Hepatocyte (in vitro differentiated cells): ENCODE results near the gene NDUFC2. TPM values are rescaled to one million over a fixed set of nuclear protein-coding genes. Genes with fewer than 3 reads are reported as not detected.
"Not testable (repeated sequence)": the region's sequence is repeated elsewhere in the genome, so short reads cannot be mapped to it uniquely, and the experiment has no call there.

ENCODE experiments used
- DNase-seq: peaks from one replicate; pipeline ENCODE4 v3.0.0-alpha.2; 2016; ENCODE audit warnings: low spot score
- H2AFZ ChIP-seq: fragments of 200-600 bp; sonication (generic); 2 replicates; pipeline ENCODE4 v1.6.0; 2016; ENCODE audit warnings: antibody characterized with exemption, mild to moderate bottlenecking
- H3K27ac ChIP-seq: fragments of 200-600 bp; sonication (generic); 2 replicates; pipeline ENCODE4 v1.5.1; 2016; ENCODE audit warnings: mild to moderate bottlenecking
- H3K27me3 ChIP-seq: fragments of 200-600 bp; sonication (generic); 2 replicates; pipeline ENCODE4 v1.6.1; 2016
- H3K36me3 ChIP-seq: fragments of 200-600 bp; sonication (generic); replicated peaks from 2 replicates; pipeline ENCODE4 v1.5.1; 2016; ENCODE audit warnings: low read depth; ENCODE audit not compliant: insufficient read depth
- H3K4me1 ChIP-seq: fragments of 200-600 bp; sonication (generic); 2 replicates; pipeline ENCODE4 v1.5.1; 2016; ENCODE audit warnings: mild to moderate bottlenecking, moderate library complexity; ENCODE audit not compliant: insufficient read depth
- H3K4me2 ChIP-seq: fragments of 200-600 bp; sonication (generic); 2 replicates; pipeline ENCODE4 v1.6.0; 2016
- H3K4me3 ChIP-seq: fragments of 200-600 bp; sonication (generic); 2 replicates; pipeline ENCODE4 v1.5.1; 2016; ENCODE audit warnings: mild to moderate bottlenecking
- H3K79me2 ChIP-seq: fragments of 200-600 bp; sonication (generic); 2 replicates; pipeline ENCODE4 v1.6.0; 2017; ENCODE audit warnings: mild to moderate bottlenecking
- H3K9me2 ChIP-seq: fragments of 200-600 bp; sonication (generic); replicated peaks from 2 replicates; pipeline ENCODE4 v1.6.0; 2017; ENCODE audit warnings: mild to moderate bottlenecking; ENCODE audit not compliant: insufficient read depth
- H3K9me3 ChIP-seq: fragments of 200-600 bp; sonication (generic); 2 replicates; pipeline ENCODE4 v1.5.1; 2016; ENCODE audit warnings: low read depth, mild to moderate bottlenecking
- H4K20me1 ChIP-seq: fragments of 200-600 bp; sonication (generic); 2 replicates; pipeline ENCODE4 v1.6.0; 2016; ENCODE audit warnings: mild to moderate bottlenecking; ENCODE audit not compliant: insufficient read depth, poor library complexity, severe bottlenecking
- CTCF ChIP-seq: fragments of 200-600 bp; sonication (generic); IDR thresholded peaks from 2 replicates; pipeline ENCODE4 v1.5.1; 2016; ENCODE audit warnings: antibody characterized with exemption, mild to moderate bottlenecking; ENCODE audit not compliant: poor library complexity
- EZH2 ChIP-seq: fragments of 200-600 bp; sonication (generic); IDR thresholded peaks from 2 replicates; pipeline ENCODE4 v1.6.1; 2016; ENCODE audit warnings: antibody characterized with exemption, mild to moderate bottlenecking, borderline replicate concordance
- EZH2phosphoT487 ChIP-seq: fragments of 200-600 bp; sonication (generic); IDR thresholded peaks from one replicate; pipeline ENCODE4 v1.6.1; 2018; ENCODE audit warnings: antibody characterized with exemption, mild to moderate bottlenecking, low read depth, moderate library complexity; ENCODE audit not compliant: unreplicated experiment, severe bottlenecking
- WGBS: methylation state at CpG from one replicate; pipeline ENCODE4 v1.1.6; 2016; ENCODE audit warnings: low lambda C conversion rate; ENCODE audit errors: missing lambda C conversion rate; 5-methylcytosine and 5-hydroxymethylcytosine counted together
- polyA plus RNA-seq: library from polyadenylated mRNA; unstranded; fragments of >200 nt; fragmentation: Nextera tagmentation; extraction: Ambion mirVana; gene quantifications from 2 replicates; pipeline ENCODE4 v1.2.1, GENCODE V29; 2016
- total RNA-seq: library from RNA; depleted of rRNA; stranded (reverse); fragments of >200 nt; gene quantifications from 2 replicates; pipeline ENCODE4 v1.2.3, GENCODE V29; 2014

The NDUFC2 gene
- total and polyA plus RNA-seq, 2 experiments from 2014 or later, result 115 to 481 TPM

DNA sequence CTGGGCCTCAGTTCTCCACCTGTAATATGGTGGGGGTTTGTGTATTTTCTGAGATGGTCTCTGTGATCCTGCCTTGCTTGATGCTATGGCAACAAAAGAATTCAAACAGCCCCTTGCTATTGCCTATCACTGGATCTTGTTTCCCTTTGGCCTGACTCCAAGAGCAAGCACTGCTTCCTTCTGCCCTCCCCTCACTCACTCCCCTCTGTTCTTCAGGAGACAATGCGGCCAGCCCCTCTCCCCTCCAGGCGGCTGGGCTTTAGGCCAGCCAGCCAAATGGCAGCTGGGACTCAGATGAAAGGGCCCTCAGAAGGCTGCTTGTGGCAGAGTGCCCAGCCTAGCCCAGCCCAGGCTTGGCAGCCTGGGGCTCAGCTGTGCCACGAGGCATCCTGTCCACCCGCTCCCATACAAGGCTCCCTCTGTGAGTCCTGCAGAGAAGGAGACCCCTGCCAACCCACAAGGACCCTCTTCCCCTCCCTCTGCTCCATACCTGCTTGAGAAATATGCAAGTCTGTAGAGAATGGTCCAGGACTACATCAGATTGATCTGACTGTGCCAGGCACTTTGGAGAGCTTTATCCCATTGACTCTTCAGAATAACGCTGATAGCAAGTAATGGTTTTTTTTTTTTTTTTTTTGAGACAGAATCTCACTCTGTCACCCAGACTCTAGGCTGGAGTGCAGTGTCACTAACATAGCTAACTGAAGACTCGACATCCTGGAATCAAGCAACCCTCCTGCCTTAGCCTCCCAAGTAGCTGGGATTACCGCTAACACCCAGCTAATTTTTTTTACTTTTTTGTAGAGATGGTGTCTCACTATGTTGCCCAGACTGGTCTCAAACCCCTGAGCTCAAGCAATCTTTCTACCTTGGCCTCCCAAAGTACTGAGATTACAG, 49.0 kb downstream of the NDUFC2 start:
- H3K9me2 ChIP-seq, result no peaks in the 10 kb centered on the region
- peak; percentile 78 for DNase-seq
- no peaks in the 10 kb centered on the region for H3K27me3 ChIP-seq
- no peaks in the 10 kb centered on the region for H3K9me3 ChIP-seq
- no peaks in the 10 kb centered on the region for H3K36me3 ChIP-seq
- H3K4me3 ChIP-seq, result no peak overlapping the region
- H2AFZ ChIP-seq, result no peak overlapping the region
- no peaks in the 10 kb centered on the region for H3K79me2 ChIP-seq
- TF ChIP-seq CTCF (no peak), EZH2 (no peak), EZH2phosphoT487 (no peak)
- H3K27ac ChIP-seq, result peak overlapping the region; percentile 85
- H4K20me1 ChIP-seq, result no peaks in the 10 kb centered on the region
- H3K4me2 ChIP-seq, result peak overlapping the region; percentile 15
- 47% methylated on average over 7 of the region's 7 CpGs for WGBS
- peaks cover 8% of the 10 kb centered on the region for H3K4me1 ChIP-seq

GRCh38 chr11:78028423-78028822, 51.2 kb downstream of the NDUFC2 start:
- 88% methylated on average over 9 of the region's 9 CpGs for WGBS

GRCh38 chr11:78027759-78028158, 51.9 kb downstream of the NDUFC2 start:
- H3K79me2 ChIP-seq, result no peaks in the 10 kb centered on the region
- DNase-seq, result no peak
- no peaks in the 10 kb centered on the region for H3K27me3 ChIP-seq
- H3K9me3 ChIP-seq, result no peaks in the 10 kb centered on the region
- no peak overlapping the region for H2AFZ ChIP-seq
- H3K4me3 ChIP-seq, result no peak overlapping the region
- H3K36me3 ChIP-seq, result no peaks in the 10 kb centered on the region
- H3K4me1 ChIP-seq, result peaks cover 8% of the 10 kb centered on the region
- no peaks in the 10 kb centered on the region for H3K9me2 ChIP-seq
- H3K4me2 ChIP-seq, result no peak overlapping the region
- no peaks in the 10 kb centered on the region for H4K20me1 ChIP-seq
- TF ChIP-seq CTCF (no peak), EZH2 (no peak), EZH2phosphoT487 (no peak)
- H3K27ac ChIP-seq, result no peak overlapping the region
- WGBS, result 89% methylated on average over 2 of the region's 2 CpGs

More at GRCh38 chr11:78028423-78028822, 51.2 kb downstream of the NDUFC2 start:
- H3K79me2 ChIP-seq, H3K36me3 ChIP-seq, H3K4me3 ChIP-seq, H3K9me3 ChIP-seq, H2AFZ ChIP-seq, H3K4me2 ChIP-seq, H3K27ac ChIP-seq, H3K9me2 ChIP-seq, H3K27me3 ChIP-seq, H4K20me1 ChIP-seq, H3K4me1 ChIP-seq, DNase-seq: not testable (repeated sequence)

- no peak for TF ChIP-seq CTCF
- TF ChIP-seq EZH2, result no peak
- no peak for TF ChIP-seq EZH2phosphoT487
- no peak overlapping the region for H3K4me2 ChIP-seq
- no peaks in the 10 kb centered on the region for H3K9me3 ChIP-seq
- DNase-seq, result no peak
- H3K9me2 ChIP-seq, result no peaks in the 10 kb centered on the region
- H3K36me3 ChIP-seq, result no peaks in the 10 kb centered on the region
- H3K27me3 ChIP-seq, result no peaks in the 10 kb centered on the region
- H3K27ac ChIP-seq, result no peak overlapping the region
- no peaks in the 10 kb centered on the region for H3K79me2 ChIP-seq
- no peaks in the 10 kb centered on the region for H4K20me1 ChIP-seq
- no peak overlapping the region for H2AFZ ChIP-seq
- peaks cover 12% of the 10 kb centered on the region for H3K4me1 ChIP-seq
- no peak overlapping the region for H3K4me3 ChIP-seq
Observed at GRCh38 chr11:78025378-78025777, 54.3 kb downstream of the NDUFC2 start.
